ENCODE measurements around the gene CLTCL1.

GRCh38 chr22:19184276-19184997 is 107.1 kb downstream of the CLTCL1 start:
- no peak for TF ChIP-seq POLR2A (IDR thresholded peaks at IDR 0.05)
- TF ChIP-seq, protein P1, sequence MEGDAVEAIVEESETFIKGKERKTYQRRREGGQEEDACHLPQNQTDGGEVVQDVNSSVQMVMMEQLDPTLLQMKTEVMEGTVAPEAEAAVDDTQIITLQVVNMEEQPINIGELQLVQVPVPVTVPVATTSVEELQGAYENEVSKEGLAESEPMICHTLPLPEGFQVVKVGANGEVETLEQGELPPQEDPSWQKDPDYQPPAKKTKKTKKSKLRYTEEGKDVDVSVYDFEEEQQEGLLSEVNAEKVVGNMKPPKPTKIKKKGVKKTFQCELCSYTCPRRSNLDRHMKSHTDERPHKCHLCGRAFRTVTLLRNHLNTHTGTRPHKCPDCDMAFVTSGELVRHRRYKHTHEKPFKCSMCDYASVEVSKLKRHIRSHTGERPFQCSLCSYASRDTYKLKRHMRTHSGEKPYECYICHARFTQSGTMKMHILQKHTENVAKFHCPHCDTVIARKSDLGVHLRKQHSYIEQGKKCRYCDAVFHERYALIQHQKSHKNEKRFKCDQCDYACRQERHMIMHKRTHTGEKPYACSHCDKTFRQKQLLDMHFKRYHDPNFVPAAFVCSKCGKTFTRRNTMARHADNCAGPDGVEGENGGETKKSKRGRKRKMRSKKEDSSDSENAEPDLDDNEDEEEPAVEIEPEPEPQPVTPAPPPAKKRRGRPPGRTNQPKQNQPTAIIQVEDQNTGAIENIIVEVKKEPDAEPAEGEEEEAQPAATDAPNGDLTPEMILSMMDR (IDR thresholded peaks at IDR 0.05), result no peak
